Measurements from ENCODE around the gene S100B. TPM values are rescaled to one million over a fixed set of nuclear protein-coding genes. Genes with fewer than 3 reads are reported as not detected.

S100B gene
- total RNA-seq, 1 donor: 1.4 TPM

- no peaks in the 10 kb centered on the region for H3K4me1 ChIP-seq (ENCODE audit: insufficient read depth, low read length)
- no peak overlapping the region for H3K4me3 ChIP-seq (ENCODE audit: insufficient read depth, low read length)
- no peak overlapping the region for H2AFZ ChIP-seq (ENCODE audit: low read length)
- H3K9me3 ChIP-seq (ENCODE audit: low read depth, low read length): peaks cover 6% of the 10 kb centered on the region
- no peaks in the 10 kb centered on the region for H3K36me3 ChIP-seq (ENCODE audit: insufficient read depth, low read length)
- no peak for TF ChIP-seq CTCF (IDR thresholded peaks at IDR 0.05; ENCODE audit: extremely low read depth, low read depth, low read length)
- no peak for DNase-seq (ENCODE audit: insufficient read length, low spot score, missing footprints)
- H3K27ac ChIP-seq (ENCODE audit: low read depth, low read length): no peak overlapping the region
- no peaks in the 10 kb centered on the region for H3K27me3 ChIP-seq (ENCODE audit: insufficient read depth, low read length)
- H4K20me1 ChIP-seq (ENCODE audit: insufficient read depth, low read length): no peaks in the 10 kb centered on the region
- no peak overlapping the region for H3K4me2 ChIP-seq (ENCODE audit: insufficient read depth, low read length)
- H3K79me2 ChIP-seq (ENCODE audit: insufficient read depth, low read length): no peaks in the 10 kb centered on the region
These were observed 22.8 kb upstream of the S100B start for GRCh38 chr21:46627726-46628125.

GRCh38 chr21:46626975-46627501, 22.2 kb upstream of the S100B start:
- no peak overlapping the region for H3K27ac ChIP-seq (ENCODE audit: low read depth, low read length)

GRCh38 chr21:46626536-46626935, 21.7 kb upstream of the S100B start:
- Histone ChIP-seq H3K27me3 (ENCODE audit: insufficient read depth, low read length) (no peaks in the 10 kb centered on the region), H4K20me1 (ENCODE audit: insufficient read depth, low read length) (no peaks in the 10 kb centered on the region), H3K4me2 (ENCODE audit: insufficient read depth, low read length) (no peak overlapping the region), H3K27ac (ENCODE audit: low read depth, low read length) (no peak overlapping the region), H3K36me3 (ENCODE audit: insufficient read depth, low read length) (no peaks in the 10 kb centered on the region), H2AFZ (ENCODE audit: low read length) (no peak overlapping the region), H3K79me2 (ENCODE audit: insufficient read depth, low read length) (no peaks in the 10 kb centered on the region), H3K9me3 (ENCODE audit: low read depth, low read length) (peaks cover 6% of the 10 kb centered on the region), H3K4me1 (ENCODE audit: insufficient read depth, low read length) (no peaks in the 10 kb centered on the region), H3K4me3 (ENCODE audit: insufficient read depth, low read length) (no peak overlapping the region)
- TF ChIP-seq CTCF (IDR thresholded peaks at IDR 0.05; ENCODE audit: extremely low read depth, low read depth, low read length): no peak
- no peak for DNase-seq (ENCODE audit: insufficient read length, low spot score, missing footprints)

More at GRCh38 chr21:46626975-46627501, 22.2 kb upstream of the S100B start:
- TF ChIP-seq CTCF (IDR thresholded peaks at IDR 0.05; ENCODE audit: extremely low read depth, low read depth, low read length): no peak
- no peak for DNase-seq (ENCODE audit: insufficient read length, low spot score, missing footprints)
- H4K20me1 ChIP-seq (ENCODE audit: insufficient read depth, low read length): no peaks in the 10 kb centered on the region
- no peak overlapping the region for H2AFZ ChIP-seq (ENCODE audit: low read length)
- H3K4me2 ChIP-seq (ENCODE audit: insufficient read depth, low read length): no peak overlapping the region
- no peak overlapping the region for H3K4me3 ChIP-seq (ENCODE audit: insufficient read depth, low read length)
- peaks cover 6% of the 10 kb centered on the region for H3K9me3 ChIP-seq (ENCODE audit: low read depth, low read length)
- H3K27me3 ChIP-seq (ENCODE audit: insufficient read depth, low read length): no peaks in the 10 kb centered on the region
- H3K4me1 ChIP-seq (ENCODE audit: insufficient read depth, low read length): no peaks in the 10 kb centered on the region
- no peaks in the 10 kb centered on the region for H3K36me3 ChIP-seq (ENCODE audit: insufficient read depth, low read length)
- no peaks in the 10 kb centered on the region for H3K79me2 ChIP-seq (ENCODE audit: insufficient read depth, low read length)

GRCh38 chr21:46625759-46626158, 20.9 kb upstream of the S100B start:
- no peak for DNase-seq (ENCODE audit: insufficient read length, low spot score, missing footprints)
- Histone ChIP-seq H3K4me2 (ENCODE audit: insufficient read depth, low read length) (no peak overlapping the region), H3K4me3 (ENCODE audit: insufficient read depth, low read length) (no peak overlapping the region), H3K4me1 (ENCODE audit: insufficient read depth, low read length) (no peaks in the 10 kb centered on the region), H3K9me3 (ENCODE audit: low read depth, low read length) (peaks cover 9% of the 10 kb centered on the region), H3K27me3 (ENCODE audit: insufficient read depth, low read length) (no peaks in the 10 kb centered on the region), H4K20me1 (ENCODE audit: insufficient read depth, low read length) (no peaks in the 10 kb centered on the region), H2AFZ (ENCODE audit: low read length) (no peak overlapping the region), H3K79me2 (ENCODE audit: insufficient read depth, low read length) (no peaks in the 10 kb centered on the region), H3K27ac (ENCODE audit: low read depth, low read length) (no peak overlapping the region), H3K36me3 (ENCODE audit: insufficient read depth, low read length) (no peaks in the 10 kb centered on the region)
- no peak for TF ChIP-seq CTCF (IDR thresholded peaks at IDR 0.05; ENCODE audit: extremely low read depth, low read depth, low read length)

All from osteoblast (primary cell).